A549 (cell line): ENCODE results near the gene CCDC85A.

ENCODE experiments used
- BHLHE40 ChIP-seq: IDR thresholded peaks from 2 replicates; pipeline ENCODE4 v1.6.1; 2012; ENCODE audit warnings: low read depth, low read length, inconsistent platforms
- CEBPB ChIP-seq, 2 experiments: fragments of >200 bp in 1 of 2; sonication (Bioruptor Twin) in 1 of 2; formaldehyde crosslinking in 1 of 2; IDR thresholded peaks; 2 replicates each; pipeline ENCODE4 v1.6.1; 2012 to 2016
- GATA3 ChIP-seq: IDR thresholded peaks from 2 replicates; pipeline ENCODE4 v1.6.1; 2012; ENCODE audit warnings: borderline replicate concordance
- KDM1A ChIP-seq: fragments of 200-600 bp; sonication (generic); IDR thresholded peaks from 2 replicates; pipeline ENCODE4 v1.6.1; 2016; ENCODE audit warnings: low read depth, mild to moderate bottlenecking
- KDM5A ChIP-seq: fragments of 200-600 bp; sonication (generic); IDR thresholded peaks from 2 replicates; pipeline ENCODE4 v1.6.1; 2016; ENCODE audit warnings: antibody characterized with exemption, mild to moderate bottlenecking
- NFE2L2 ChIP-seq: fragments of 150-350 bp; conservative IDR thresholded peaks from 2 replicates; pipeline ENCODE4 v1.6.1; 2014; ENCODE audit warnings: low read length
- POLR2A ChIP-seq: IDR thresholded peaks from 2 replicates; pipeline ENCODE4 v1.6.1; 2012; ENCODE audit warnings: mild to moderate bottlenecking, low read length
- ZFP36 ChIP-seq: fragments of 450-650 bp; IDR thresholded peaks from 2 replicates; pipeline ENCODE4 v1.6.1; 2014; ENCODE audit warnings: borderline replicate concordance; ENCODE audit not compliant: partially characterized antibody
- TF ChIP-seq, protein P1 (sequence below): fragments of 150-350 bp; IDR thresholded peaks from 2 replicates; pipeline ENCODE4 v1.6.1; 2014; ENCODE audit warnings: low read depth, mild to moderate bottlenecking, low read length
- TF ChIP-seq, protein P2 (sequence below): fragments of >200 bp; sonication (Bioruptor Twin); formaldehyde crosslinking; IDR thresholded peaks from 3 replicates; pipeline ENCODE4 v1.5.1; 2016
- TF ChIP-seq, protein P3 (sequence below): fragments of 250-450 bp; sonication (Bioruptor Pico); IDR thresholded peaks from 2 replicates; pipeline ENCODE4 v1.5.0; 2021; ENCODE audit warnings: mild to moderate bottlenecking, moderate library complexity, borderline replicate concordance
- TF ChIP-seq, protein P4 (sequence below): IDR thresholded peaks from 2 replicates; pipeline ENCODE4 v1.6.1; 2012

DNA sequence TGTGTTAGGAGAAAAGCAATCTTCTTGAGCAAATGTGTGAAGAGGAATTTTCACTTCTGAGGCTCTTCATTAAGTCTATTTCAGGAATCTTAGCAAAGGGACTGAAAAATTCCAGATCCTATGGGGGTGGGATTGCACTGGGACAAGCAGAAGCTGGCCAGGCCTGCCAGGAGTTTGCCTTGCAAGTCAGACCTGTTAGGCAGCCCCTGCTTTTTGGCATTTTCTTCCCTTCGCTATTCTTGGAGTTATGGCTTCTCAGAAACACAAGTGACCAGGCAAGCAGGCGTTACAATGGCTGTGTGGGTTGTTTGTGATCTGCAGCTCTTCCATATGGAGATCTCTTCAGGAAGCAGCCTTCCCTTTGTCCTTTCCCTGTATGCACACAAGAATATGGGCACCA, 8.0 kb upstream of the CCDC85A start:
- TF ChIP-seq, protein P1, sequence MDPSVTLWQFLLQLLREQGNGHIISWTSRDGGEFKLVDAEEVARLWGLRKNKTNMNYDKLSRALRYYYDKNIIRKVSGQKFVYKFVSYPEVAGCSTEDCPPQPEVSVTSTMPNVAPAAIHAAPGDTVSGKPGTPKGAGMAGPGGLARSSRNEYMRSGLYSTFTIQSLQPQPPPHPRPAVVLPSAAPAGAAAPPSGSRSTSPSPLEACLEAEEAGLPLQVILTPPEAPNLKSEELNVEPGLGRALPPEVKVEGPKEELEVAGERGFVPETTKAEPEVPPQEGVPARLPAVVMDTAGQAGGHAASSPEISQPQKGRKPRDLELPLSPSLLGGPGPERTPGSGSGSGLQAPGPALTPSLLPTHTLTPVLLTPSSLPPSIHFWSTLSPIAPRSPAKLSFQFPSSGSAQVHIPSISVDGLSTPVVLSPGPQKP = no peak
- TF ChIP-seq ZFP36 = no peak
- no peak for TF ChIP-seq GATA3
- TF ChIP-seq NFE2L2 = no peak
- no peak for TF ChIP-seq POLR2A
- TF ChIP-seq BHLHE40 = no peak
- TF ChIP-seq, protein P2, sequence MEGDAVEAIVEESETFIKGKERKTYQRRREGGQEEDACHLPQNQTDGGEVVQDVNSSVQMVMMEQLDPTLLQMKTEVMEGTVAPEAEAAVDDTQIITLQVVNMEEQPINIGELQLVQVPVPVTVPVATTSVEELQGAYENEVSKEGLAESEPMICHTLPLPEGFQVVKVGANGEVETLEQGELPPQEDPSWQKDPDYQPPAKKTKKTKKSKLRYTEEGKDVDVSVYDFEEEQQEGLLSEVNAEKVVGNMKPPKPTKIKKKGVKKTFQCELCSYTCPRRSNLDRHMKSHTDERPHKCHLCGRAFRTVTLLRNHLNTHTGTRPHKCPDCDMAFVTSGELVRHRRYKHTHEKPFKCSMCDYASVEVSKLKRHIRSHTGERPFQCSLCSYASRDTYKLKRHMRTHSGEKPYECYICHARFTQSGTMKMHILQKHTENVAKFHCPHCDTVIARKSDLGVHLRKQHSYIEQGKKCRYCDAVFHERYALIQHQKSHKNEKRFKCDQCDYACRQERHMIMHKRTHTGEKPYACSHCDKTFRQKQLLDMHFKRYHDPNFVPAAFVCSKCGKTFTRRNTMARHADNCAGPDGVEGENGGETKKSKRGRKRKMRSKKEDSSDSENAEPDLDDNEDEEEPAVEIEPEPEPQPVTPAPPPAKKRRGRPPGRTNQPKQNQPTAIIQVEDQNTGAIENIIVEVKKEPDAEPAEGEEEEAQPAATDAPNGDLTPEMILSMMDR = no peak
- TF ChIP-seq KDM5A = no peak
- no peak for TF ChIP-seq KDM1A
- TF ChIP-seq, protein P3, sequence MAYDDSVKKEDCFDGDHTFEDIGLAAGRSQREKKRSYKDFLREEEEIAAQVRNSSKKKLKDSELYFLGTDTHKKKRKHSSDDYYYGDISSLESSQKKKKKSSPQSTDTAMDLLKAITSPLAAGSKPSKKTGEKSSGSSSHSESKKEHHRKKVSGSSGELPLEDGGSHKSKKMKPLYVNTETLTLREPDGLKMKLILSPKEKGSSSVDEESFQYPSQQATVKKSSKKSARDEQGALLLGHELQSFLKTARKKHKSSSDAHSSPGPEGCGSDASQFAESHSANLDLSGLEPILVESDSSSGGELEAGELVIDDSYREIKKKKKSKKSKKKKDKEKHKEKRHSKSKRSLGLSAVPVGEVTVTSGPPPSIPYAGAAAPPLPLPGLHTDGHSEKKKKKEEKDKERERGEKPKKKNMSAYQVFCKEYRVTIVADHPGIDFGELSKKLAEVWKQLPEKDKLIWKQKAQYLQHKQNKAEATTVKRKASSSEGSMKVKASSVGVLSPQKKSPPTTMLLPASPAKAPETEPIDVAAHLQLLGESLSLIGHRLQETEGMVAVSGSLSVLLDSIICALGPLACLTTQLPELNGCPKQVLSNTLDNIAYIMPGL (CRISPR knock-in tag) = no peak
- TF ChIP-seq CEBPB (IDR thresholded peaks at IDR 0.05) = no peak
- TF ChIP-seq, protein P4, sequence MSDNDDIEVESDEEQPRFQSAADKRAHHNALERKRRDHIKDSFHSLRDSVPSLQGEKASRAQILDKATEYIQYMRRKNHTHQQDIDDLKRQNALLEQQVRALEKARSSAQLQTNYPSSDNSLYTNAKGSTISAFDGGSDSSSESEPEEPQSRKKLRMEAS = no peak
